Suprapubic skin (tissue), 4 donors: ENCODE data around the gene ANKRD65. TPM values are rescaled to one million over a fixed set of nuclear protein-coding genes. Genes with fewer than 3 reads are reported as not detected.
"Not testable (repeated sequence)": the region's sequence is repeated elsewhere in the genome, so short reads cannot be mapped to it uniquely, and the experiment has no call there.

Experiments used
- DNase-seq, 2 donors: peaks; one replicate each; pipeline ENCODE4 v3.0.0-alpha.2; 2019; ENCODE audit warnings: low spot score in 2 of 2
- H3K27ac ChIP-seq: fragments of 200-600 bp; sonication (generic); one replicate; pipeline ENCODE4 v1.5.1; 2019
- H3K27me3 ChIP-seq: fragments of 200-600 bp; sonication (generic); one replicate; pipeline ENCODE4 v1.5.1; 2019
- H3K36me3 ChIP-seq: fragments of 200-600 bp; sonication (generic); one replicate; pipeline ENCODE4 v1.5.1; 2019
- H3K4me1 ChIP-seq: fragments of 200-600 bp; sonication (generic); one replicate; pipeline ENCODE4 v1.5.1; 2019
- H3K4me3 ChIP-seq: fragments of 200-600 bp; sonication (generic); one replicate; pipeline ENCODE4 v1.5.1; 2019; ENCODE audit warnings: mild to moderate bottlenecking
- H3K9me3 ChIP-seq: fragments of 200-600 bp; sonication (generic); one replicate; pipeline ENCODE4 v1.5.1; 2019
- EP300 ChIP-seq: sonication (generic); formaldehyde crosslinking; IDR thresholded peaks from one replicate; pipeline ENCODE4 v1.6.1; 2017; ENCODE audit warnings: antibody characterized with exemption
- POLR2A ChIP-seq, 2 donors: fragments of 450-650 bp; IDR thresholded peaks; one replicate each; pipeline ENCODE4 v1.6.1; 2017; ENCODE audit warnings: antibody characterized with exemption in 2 of 2, mild to moderate bottlenecking in 2 of 2, moderate library complexity in 2 of 2
- POLR2AphosphoS5 ChIP-seq, 3 donors: sonication (generic); formaldehyde crosslinking; IDR thresholded peaks; one replicate each; pipeline ENCODE4 v1.6.1; 2017; ENCODE audit warnings: antibody characterized with exemption in 3 of 3
- WGBS: methylation state at CpG from one replicate; pipeline ENCODE4 v1.1.5; 2018; 5-methylcytosine and 5-hydroxymethylcytosine counted together
- total RNA-seq, 4 donors: library from RNA; depleted of rRNA; stranded (reverse); fragments of >200 nt; gene quantifications; one replicate each; pipeline ENCODE4 v1.1.0, GENCODE V29; 2016
- TF ChIP-seq, protein P1 (sequence below), 2 donors: fragments of 200-600 bp in 1 of 2; fragments of 450-650 bp in 1 of 2; sonication (generic) in 1 of 2; IDR thresholded peaks; one replicate each; pipeline ENCODE4 v1.5.1; 2016 to 2019; ENCODE audit warnings: antibody characterized with exemption in 2 of 2, mild to moderate bottlenecking in 1 of 2, moderate library complexity in 1 of 2

ANKRD65 gene
- total RNA-seq, 4 donors from 2014 or later, result 2.8 to 10.3 (median 5.9) TPM

DNA sequence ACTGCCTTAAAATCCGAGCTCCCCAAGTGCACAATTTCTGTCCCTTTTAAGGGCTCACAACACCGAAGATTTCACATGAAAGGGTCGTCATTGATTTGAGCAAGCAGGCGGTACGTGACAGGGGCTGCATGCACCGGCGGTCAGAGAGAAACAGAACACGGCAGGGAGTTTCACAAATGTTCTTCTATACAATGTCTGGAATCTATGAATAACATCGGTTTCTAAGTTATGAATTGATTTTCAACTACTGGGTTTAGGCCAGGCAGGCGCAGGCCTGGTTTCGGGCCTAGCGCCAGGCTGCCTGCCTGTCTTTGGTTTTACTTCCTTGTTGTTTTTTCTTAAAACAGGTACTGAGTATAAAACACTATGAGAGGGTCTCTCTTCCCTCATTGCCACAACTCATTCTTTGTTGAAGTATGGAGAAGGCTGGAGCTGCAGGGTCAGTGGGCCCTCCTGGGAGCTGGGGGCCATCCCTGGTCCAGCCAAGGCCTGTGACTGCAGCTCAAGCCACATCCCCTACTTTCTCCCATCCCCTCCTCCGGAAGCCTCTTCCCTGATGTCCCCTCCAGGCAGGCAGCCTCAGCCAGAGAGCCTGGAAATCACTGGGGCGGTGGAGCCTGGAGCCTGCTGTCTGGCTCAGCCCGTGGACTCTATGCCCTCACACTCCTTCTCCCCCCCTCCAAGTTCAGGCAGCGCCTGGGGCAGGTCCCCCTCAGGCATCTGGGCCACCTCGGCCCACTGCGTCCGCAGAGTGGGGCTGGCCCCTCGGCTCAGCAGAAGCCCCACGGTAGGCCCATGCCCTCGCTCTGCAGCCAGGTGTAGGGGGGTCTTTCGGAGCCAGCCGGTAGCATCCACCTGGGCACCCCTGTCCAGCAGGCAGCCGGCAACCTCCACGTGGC, 2.4 kb downstream of the ANKRD65 start:
- Histone ChIP-seq H3K4me1 (peaks cover 46% of the 10 kb centered on the region), H3K27me3 (no peaks in the 10 kb centered on the region), H3K9me3 (no peaks in the 10 kb centered on the region), H3K36me3 (no peaks in the 10 kb centered on the region), H3K4me3 (no peak overlapping the region), H3K27ac (peak overlapping the region; percentile 55)
- WGBS, result 67% methylated on average over 12 of the region's 26 CpGs
- DNase-seq, result no peak
- TF ChIP-seq EP300 (no peak), POLR2AphosphoS5 (IDR thresholded peaks at IDR 0.05) (no peak), POLR2A (IDR thresholded peaks at IDR 0.05) (no peak)
- TF ChIP-seq, protein P1, sequence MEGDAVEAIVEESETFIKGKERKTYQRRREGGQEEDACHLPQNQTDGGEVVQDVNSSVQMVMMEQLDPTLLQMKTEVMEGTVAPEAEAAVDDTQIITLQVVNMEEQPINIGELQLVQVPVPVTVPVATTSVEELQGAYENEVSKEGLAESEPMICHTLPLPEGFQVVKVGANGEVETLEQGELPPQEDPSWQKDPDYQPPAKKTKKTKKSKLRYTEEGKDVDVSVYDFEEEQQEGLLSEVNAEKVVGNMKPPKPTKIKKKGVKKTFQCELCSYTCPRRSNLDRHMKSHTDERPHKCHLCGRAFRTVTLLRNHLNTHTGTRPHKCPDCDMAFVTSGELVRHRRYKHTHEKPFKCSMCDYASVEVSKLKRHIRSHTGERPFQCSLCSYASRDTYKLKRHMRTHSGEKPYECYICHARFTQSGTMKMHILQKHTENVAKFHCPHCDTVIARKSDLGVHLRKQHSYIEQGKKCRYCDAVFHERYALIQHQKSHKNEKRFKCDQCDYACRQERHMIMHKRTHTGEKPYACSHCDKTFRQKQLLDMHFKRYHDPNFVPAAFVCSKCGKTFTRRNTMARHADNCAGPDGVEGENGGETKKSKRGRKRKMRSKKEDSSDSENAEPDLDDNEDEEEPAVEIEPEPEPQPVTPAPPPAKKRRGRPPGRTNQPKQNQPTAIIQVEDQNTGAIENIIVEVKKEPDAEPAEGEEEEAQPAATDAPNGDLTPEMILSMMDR (IDR thresholded peaks at IDR 0.05), result no peak

DNA sequence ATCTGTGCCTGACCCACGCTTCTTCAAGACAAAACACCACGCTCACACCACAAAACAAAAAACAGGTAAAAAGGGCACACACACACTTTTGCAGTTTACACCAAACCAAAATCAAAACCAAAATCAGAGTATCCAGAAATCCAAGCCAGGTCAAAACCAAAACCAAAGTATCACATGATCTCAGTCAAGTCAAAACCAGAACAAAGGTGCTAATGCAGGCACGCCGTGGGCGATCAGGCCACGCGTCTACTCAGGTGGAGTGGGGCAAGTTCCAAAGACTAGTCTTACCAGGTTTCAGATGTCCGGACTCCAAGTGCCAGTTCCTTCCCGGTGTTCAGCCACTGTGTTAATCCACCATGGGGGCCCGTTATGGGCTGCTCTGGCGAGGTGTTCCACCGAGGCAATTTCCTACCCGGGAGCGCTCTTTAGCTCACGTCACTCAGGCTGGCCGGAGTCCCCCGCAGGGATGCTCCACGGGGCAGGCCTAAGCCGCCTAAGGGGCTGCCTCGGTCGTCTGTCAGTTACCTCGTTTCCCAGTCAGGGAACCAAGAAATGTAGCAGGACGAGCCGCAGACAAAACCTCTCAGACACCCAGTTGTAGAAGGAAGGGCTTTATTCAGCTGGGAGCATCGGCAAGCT, 3.1 kb downstream of the ANKRD65 start:
- not testable (repeated sequence) for H3K27me3 ChIP-seq, H3K9me3 ChIP-seq, H3K36me3 ChIP-seq, DNase-seq, H3K4me3 ChIP-seq
- Histone ChIP-seq H3K4me1 (peaks cover 46% of the 10 kb centered on the region), H3K27ac (peak overlapping the region; percentile 55)
- 72% methylated on average over 19 of the region's 25 CpGs for WGBS

DNA sequence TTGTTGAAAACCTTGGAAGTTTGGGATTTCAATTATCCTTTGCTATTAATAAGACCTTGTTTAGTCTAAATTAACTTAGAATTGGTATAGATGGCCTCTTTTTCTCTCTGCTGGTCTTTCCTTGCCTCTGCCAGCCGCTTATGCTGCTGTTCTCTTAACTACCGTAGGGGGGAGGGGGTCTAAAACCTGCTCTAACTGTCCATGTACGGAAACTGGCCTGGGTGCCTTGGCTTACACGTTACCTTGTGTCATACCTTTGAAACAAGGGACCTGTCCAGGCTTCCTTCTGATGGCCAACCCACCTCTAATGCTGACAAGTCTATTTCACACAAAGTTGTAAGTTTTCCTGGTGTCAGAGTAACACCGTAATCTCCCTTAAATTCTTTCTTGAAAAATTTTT, 3.7 kb downstream of the ANKRD65 start:
- peak overlapping the region; percentile 55 for H3K27ac ChIP-seq
- DNase-seq, H3K9me3 ChIP-seq, H3K4me3 ChIP-seq, H3K36me3 ChIP-seq, H3K27me3 ChIP-seq: not testable (repeated sequence)
- peaks cover 42% of the 10 kb centered on the region for H3K4me1 ChIP-seq
- 73% methylated on average over 5 of the region's 5 CpGs for whole genome bisulfite sequencing

DNA sequence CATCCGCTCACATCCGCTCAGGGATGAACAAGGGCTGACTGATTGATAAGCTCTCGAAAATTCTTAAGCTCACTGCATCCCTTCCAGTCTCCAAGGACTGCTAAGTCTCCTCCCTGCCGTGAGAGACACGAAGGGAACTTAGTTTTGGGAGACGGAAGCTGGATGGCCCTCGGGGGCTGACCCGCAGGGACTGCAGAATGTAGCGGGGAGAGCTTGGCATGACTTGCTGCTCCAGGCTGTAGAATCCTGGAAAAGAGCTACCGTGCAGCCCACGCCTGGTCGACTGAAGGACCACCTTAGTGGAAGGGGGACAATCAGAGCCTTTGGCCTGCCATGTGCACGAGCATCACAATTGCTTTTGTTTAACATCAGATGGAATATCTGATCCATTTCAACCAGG, 5.3 kb downstream of the ANKRD65 start:
- TF ChIP-seq EP300 (no peak), POLR2A (IDR thresholded peaks at IDR 0.05) (no peak), POLR2AphosphoS5 (IDR thresholded peaks at IDR 0.05) (no peak)
- TF ChIP-seq, protein P1 (IDR thresholded peaks at IDR 0.05), result no peak
- Histone ChIP-seq H3K27ac (no peak overlapping the region), H3K4me3 (no peak overlapping the region), H3K4me1 (peaks cover 26% of the 10 kb centered on the region), H3K9me3 (no peaks in the 10 kb centered on the region), H3K36me3 (no peaks in the 10 kb centered on the region), H3K27me3 (no peaks in the 10 kb centered on the region)
- WGBS, result 80% methylated on average over 13 of the region's 13 CpGs
- no peak for DNase-seq

DNA sequence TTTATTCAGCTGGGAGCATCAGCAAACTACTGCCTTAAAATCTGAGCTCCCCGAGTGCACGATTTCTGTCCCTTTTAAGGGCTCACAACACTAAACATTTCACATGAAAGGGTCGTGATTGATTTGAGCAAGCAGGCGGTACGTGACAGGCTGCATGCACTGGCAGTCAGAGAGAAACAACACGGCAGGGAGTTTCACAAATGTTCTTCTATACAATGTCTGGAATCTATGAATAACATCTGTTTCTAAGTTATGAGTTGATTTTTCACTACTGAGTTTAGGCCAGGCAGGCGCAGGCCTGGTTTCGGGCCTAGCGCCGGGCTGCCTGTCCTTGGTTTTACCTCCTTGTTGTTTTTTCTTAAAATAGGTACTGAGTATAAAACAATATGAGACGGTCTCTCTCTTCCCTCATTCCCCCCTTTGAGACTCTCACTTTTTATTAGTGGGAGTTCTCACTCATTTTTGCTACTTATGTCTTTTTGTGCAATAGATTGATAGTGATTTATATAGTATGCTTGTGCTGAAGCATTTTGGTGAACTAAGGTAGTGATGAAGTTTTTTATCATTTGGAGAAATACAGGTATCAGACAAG, 8.7 kb downstream of the ANKRD65 start:
- not testable (repeated sequence) for H3K9me3 ChIP-seq, H3K27ac ChIP-seq, H3K36me3 ChIP-seq, H3K4me3 ChIP-seq, H3K27me3 ChIP-seq, DNase-seq
- H3K4me1 ChIP-seq, result peaks cover 18% of the 10 kb centered on the region
- 78% methylated on average over 11 of the region's 11 CpGs for WGBS

DNA sequence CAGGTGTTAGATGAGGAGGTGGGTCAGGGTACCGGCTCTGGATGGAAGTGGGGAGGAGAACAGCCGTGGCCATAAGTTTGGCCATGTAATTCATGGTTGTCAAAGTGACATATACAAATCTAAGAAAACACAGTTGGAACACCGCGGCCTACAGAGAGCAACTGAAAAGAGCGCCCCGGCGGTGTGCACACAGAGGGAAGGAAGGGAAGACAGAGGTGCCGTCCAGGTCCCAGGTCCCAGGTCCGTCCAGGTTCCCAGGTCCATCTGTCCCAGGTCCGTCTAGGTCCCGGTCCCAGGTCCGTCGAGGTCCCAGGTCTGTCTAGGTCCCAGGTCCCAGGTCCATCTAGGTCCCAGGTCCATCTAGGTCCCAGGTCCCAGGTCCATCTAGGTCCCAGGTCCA, 9.4 kb downstream of the ANKRD65 start:
- peaks cover 5% of the 10 kb centered on the region for H3K36me3 ChIP-seq
- H3K27ac ChIP-seq, result no peak overlapping the region
- H3K4me1 ChIP-seq, result peaks cover 18% of the 10 kb centered on the region
- TF ChIP-seq EP300 (no peak), POLR2A (IDR thresholded peaks at IDR 0.05) (no peak), POLR2AphosphoS5 (IDR thresholded peaks at IDR 0.05) (no peak)
- TF ChIP-seq, protein P1 (IDR thresholded peaks at IDR 0.05), result no peak
- 95% methylated on average over 13 of the region's 13 CpGs for WGBS
- H3K9me3 ChIP-seq, result no peaks in the 10 kb centered on the region
- no peak for DNase-seq
- H3K27me3 ChIP-seq, result no peaks in the 10 kb centered on the region
- H3K4me3 ChIP-seq, result no peak overlapping the region

DNA sequence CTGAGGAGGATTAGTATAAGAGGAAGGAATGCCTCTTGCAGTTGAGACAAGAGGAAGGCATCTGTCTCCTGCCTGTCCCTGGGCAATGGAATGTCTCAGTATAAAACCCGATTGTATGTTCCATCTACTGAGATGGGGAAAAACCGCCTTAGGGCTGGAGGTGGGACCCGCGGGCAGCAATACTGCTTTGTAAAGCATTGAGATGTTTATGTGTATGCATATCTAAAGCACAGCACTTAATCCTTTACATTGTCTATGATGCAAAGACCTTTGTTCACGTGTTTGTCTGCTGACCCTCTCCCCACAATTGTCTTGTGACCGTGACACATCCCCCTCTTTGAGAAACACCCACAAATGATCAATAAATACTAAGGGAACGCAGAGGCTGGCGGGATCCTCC, 10.8 kb downstream of the ANKRD65 start:
- H3K9me3 ChIP-seq, H3K27ac ChIP-seq, H3K36me3 ChIP-seq, H3K4me3 ChIP-seq, H3K27me3 ChIP-seq, DNase-seq: not testable (repeated sequence)
- 54% methylated on average over 8 of the region's 8 CpGs for WGBS
- H3K4me1 ChIP-seq, result peaks cover 29% of the 10 kb centered on the region
